HepG2 (cell line): ENCODE measurements around the gene COPS9. TPM values are rescaled to one million over a fixed set of nuclear protein-coding genes. Genes with fewer than 3 reads are reported as not detected.
A peak's percentile ranks its signal among the peaks of the same experiment; 100 is the strongest.

ENCODE experiments used
- ATAC-seq: fragments of 200-7000 bp; cut with Tn5 transposase; 3 replicates; pipeline ENCODE4 v1.9.1; 2020; ENCODE audit warnings: mild to moderate bottlenecking, moderate library complexity
- BruUV-seq: library from RNA; stranded (reverse); fragments of 400-500 nt; replicated peaks from 2 replicates; lab custom pipeline; 2021; lab: Mats Ljungman, UMichigan
- CTCF ChIA-PET: fragments of 300-600 bp; formaldehyde crosslinking; extraction: SDS; loops from one replicate; lab custom pipeline; 2021; ENCODE audit warnings: low total read pairs, inconsistent platforms, low intra/inter-chr PET ratio; lab: Yijun Ruan, JAX
- POLR2A ChIA-PET: fragments of 350-600 bp; sonication (Branson Sonifier 250); formaldehyde crosslinking; loops from one replicate; lab custom pipeline; 2020; ENCODE audit warnings: antibody characterized with exemption, inconsistent platforms; lab: Yijun Ruan, JAX
- DNase-seq: peaks from one replicate; pipeline ENCODE4 v3.0.0-alpha.2; 2015; ENCODE audit warnings: low spot score
- FAIRE-seq: peaks from 3 replicates; lab custom pipeline; 2011; peaks lifted over from hg19 to GRCh38; lab: Jason Lieb, UNC
- H2AFZ ChIP-seq: one replicate; pipeline ENCODE4 v1.6.1; 2011; ENCODE audit warnings: low read length, inconsistent platforms
- H3K27ac ChIP-seq: fragments of 300-600 bp; 3 replicates; pipeline ENCODE4 v1.8.0; 2011; ENCODE audit warnings: mixed run types, mild to moderate bottlenecking, mixed read lengths, low read length, inconsistent platforms; ENCODE audit not compliant: insufficient read depth; ENCODE audit errors: extremely low read length
- H3K27me3 ChIP-seq, 2 experiments: fragments of 200-600 bp in 1 of 2; 2 replicates in 1 of 2; 3 replicates in 1 of 2; pipeline versions ENCODE4 v1.6.0 to v1.8.0; 2011; ENCODE audit warnings: low read length in 2 of 2, mild to moderate bottlenecking in 2 of 2, moderate library complexity in 2 of 2, inconsistent platforms in 1 of 2; ENCODE audit not compliant: insufficient read depth in 2 of 2, control insufficient read depth in 1 of 2
- H3K36me3 ChIP-seq, 2 experiments: fragments of 200-600 bp in 1 of 2; replicated peaks in 1 of 2; 2 replicates in 1 of 2; 3 replicates in 1 of 2; pipeline versions ENCODE4 v1.5.1 to v1.8.0; 2011; ENCODE audit warnings: low read length in 2 of 2, inconsistent platforms in 1 of 2; ENCODE audit not compliant: insufficient read depth in 2 of 2, control insufficient read depth in 1 of 2
- H3K4me1 ChIP-seq: 2 replicates; pipeline ENCODE4 v1.5.1; 2012; ENCODE audit warnings: low read length, inconsistent platforms; ENCODE audit not compliant: insufficient read depth
- H3K4me2 ChIP-seq: 2 replicates; pipeline ENCODE4 v1.6.0; 2011; ENCODE audit warnings: low read depth, low read length, inconsistent platforms
- H3K4me3 ChIP-seq, 3 experiments: fragments of 200-600 bp in 1 of 3; sonication (generic), shearing (Covaris generic) in 1 of 3; replicated peaks in 1 of 3; 2 replicates each; pipeline ENCODE4 v1.5.1; 2011 to 2016; ENCODE audit warnings: low read length in 3 of 3, inconsistent platforms in 2 of 3, low read depth in 2 of 3, mild to moderate bottlenecking in 2 of 3, control low read depth in 1 of 3, mixed read lengths in 1 of 3; ENCODE audit not compliant: insufficient read depth in 1 of 3
- H3K79me2 ChIP-seq: one replicate; pipeline ENCODE4 v1.6.1; 2011; ENCODE audit warnings: low read length, inconsistent platforms; ENCODE audit not compliant: insufficient read depth
- H3K9ac ChIP-seq: 2 replicates; pipeline ENCODE4 v1.6.0; 2011; ENCODE audit warnings: mild to moderate bottlenecking, low read depth, low read length, inconsistent platforms; ENCODE audit not compliant: insufficient read depth
- H3K9me3 ChIP-seq: 2 replicates; pipeline ENCODE4 v1.5.1; 2012; ENCODE audit warnings: mild to moderate bottlenecking, low read length
- H4K20me1 ChIP-seq: 2 replicates; pipeline ENCODE4 v1.6.0; 2011; ENCODE audit warnings: inconsistent platforms, mild to moderate bottlenecking, low read length, moderate library complexity; ENCODE audit not compliant: insufficient read depth
- CBX5 ChIP-seq: sonication (generic); formaldehyde crosslinking; IDR thresholded peaks from 2 replicates; pipeline ENCODE4 v1.4.0; 2020; ENCODE audit warnings: missing genetic modification reagents, borderline replicate concordance
- IRF2 ChIP-seq: IDR thresholded peaks from 2 replicates; pipeline ENCODE4 v1.6.1; 2018; ENCODE audit warnings: missing genetic modification reagents, missing compliant biosample characterization
- ZNF251 ChIP-seq: sonication (generic); formaldehyde crosslinking; IDR thresholded peaks from 2 replicates; pipeline ENCODE4 v1.9.0; 2021; ENCODE audit warnings: mild to moderate bottlenecking, missing genetic modification reagents
- WGBS: methylation state at CpG from one replicate; pipeline ENCODE4 v1.1.6; 2017; ENCODE audit warnings: low lambda C conversion rate; 5-methylcytosine and 5-hydroxymethylcytosine counted together
- in situ Hi-C: cut with HindIII; loops from 2 replicates; pipeline ENCODE4 v1.10.0; 2017; ENCODE audit warnings: low pct_unique_long_range_greater_than_20kb; ENCODE audit not compliant: extremely low pct_ligation_motif_present
- intact Hi-C: fragments of 100-400 bp; cut with micrococcal nuclease; formaldehyde crosslinking; loops from one replicate; pipeline ENCODE4 v1.10.0; 2022; ENCODE audit not compliant: unreplicated experiment
- polyA plus RNA-seq, 8 experiments: library from polyadenylated mRNA; depleted of rRNA in 3 of 8; stranded (reverse) in 7 of 8; unstranded in 1 of 8; fragments of >200 nt; fragmentation: Illumina TruSeq in 4 of 8; extraction: Trizol in 4 of 8; gene quantifications; 2 replicates each; pipeline versions ENCODE4 v1.2.1 to v1.2.3, GENCODE V29; 2011 to 2016; ENCODE audit warnings: low read depth in 4 of 8, missing spikeins in 1 of 8, mixed read lengths in 1 of 8; ENCODE audit not compliant: insufficient read depth in 1 of 8
- total RNA-seq, 5 experiments: library from RNA; depleted of rRNA; stranded (reverse); fragments of >200 nt; fragmentation: Illumina TruSeq; extraction: Trizol; gene quantifications; 2 replicates each; pipeline ENCODE4 v1.2.3, GENCODE V29; 2016; ENCODE audit warnings: low read depth in 1 of 5
- TF ChIP-seq, protein P1 (sequence below): sonication (generic); formaldehyde crosslinking; IDR thresholded peaks from 2 replicates; pipeline ENCODE4 v1.4.0; 2020; ENCODE audit warnings: missing genetic modification reagents

The COPS9 gene
- total and polyA plus RNA-seq, 2 of the 13 experiments (the other 11 are each of a cell fraction or from before 2014, with no cell fraction given) = 180 to 247 TPM

DNA sequence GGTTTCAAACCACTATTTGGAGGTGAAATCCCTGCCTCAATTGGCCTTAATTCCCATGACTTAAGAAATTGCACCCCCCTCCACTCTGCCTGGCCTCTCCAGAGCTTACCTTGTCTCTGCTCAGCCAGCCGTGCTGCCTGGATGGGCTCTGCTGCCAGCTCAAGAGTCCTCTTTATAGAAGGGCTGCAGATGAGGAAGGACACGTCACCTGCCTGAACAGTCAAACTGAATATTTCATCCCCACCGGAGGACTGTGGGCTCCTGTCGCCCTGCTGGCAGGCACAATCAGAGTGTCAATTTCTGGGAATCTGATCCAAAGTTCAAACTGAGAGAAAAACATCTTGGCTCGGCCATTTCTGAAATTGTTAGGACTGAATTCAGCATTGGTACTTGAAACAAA lies 4.4 kb upstream of the COPS9 start, which contains the start of gene OTOS:
OTOS (minus strand) TSS at position 148 of the 400 bp plus-strand sequence. CDS start 332 bp downstream, outside the sequence.
- TF ChIP-seq ZNF251 (CRISPR knock-in tag) (no peak), CBX5 (CRISPR knock-in tag) (no peak), IRF2 (CRISPR knock-in tag) (no peak)
- TF ChIP-seq, protein P1, sequence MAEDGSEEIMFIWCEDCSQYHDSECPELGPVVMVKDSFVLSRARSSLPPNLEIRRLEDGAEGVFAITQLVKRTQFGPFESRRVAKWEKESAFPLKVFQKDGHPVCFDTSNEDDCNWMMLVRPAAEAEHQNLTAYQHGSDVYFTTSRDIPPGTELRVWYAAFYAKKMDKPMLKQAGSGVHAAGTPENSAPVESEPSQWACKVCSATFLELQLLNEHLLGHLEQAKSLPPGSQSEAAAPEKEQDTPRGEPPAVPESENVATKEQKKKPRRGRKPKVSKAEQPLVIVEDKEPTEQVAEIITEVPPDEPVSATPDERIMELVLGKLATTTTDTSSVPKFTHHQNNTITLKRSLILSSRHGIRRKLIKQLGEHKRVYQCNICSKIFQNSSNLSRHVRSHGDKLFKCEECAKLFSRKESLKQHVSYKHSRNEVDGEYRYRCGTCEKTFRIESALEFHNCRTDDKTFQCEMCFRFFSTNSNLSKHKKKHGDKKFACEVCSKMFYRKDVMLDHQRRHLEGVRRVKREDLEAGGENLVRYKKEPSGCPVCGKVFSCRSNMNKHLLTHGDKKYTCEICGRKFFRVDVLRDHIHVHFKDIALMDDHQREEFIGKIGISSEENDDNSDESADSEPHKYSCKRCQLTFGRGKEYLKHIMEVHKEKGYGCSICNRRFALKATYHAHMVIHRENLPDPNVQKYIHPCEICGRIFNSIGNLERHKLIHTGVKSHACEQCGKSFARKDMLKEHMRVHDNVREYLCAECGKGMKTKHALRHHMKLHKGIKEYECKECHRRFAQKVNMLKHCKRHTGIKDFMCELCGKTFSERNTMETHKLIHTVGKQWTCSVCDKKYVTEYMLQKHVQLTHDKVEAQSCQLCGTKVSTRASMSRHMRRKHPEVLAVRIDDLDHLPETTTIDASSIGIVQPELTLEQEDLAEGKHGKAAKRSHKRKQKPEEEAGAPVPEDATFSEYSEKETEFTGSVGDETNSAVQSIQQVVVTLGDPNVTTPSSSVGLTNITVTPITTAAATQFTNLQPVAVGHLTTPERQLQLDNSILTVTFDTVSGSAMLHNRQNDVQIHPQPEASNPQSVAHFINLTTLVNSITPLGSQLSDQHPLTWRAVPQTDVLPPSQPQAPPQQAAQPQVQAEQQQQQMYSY (CRISPR knock-in tag) = no peak
- ATAC-seq (no peak), FAIRE-seq (no peak), DNase-seq (no peak)
- intact Hi-C loops (loop anchor here (10.0 kb wide), 1 partner anchor 206 kb away; no protein-coding TSS in a partner anchor), in situ Hi-C loops (loop anchor here (5.0 kb wide), 2 partner anchors 78 to 318 kb away; no protein-coding TSS in a partner anchor)
- peak within 1 kb of the TSS in 1 of 3 experiments; percentile 27; a peak in 1 of 6 replicates for H3K4me3 ChIP-seq
- no peaks in the 10 kb centered on the region for H3K36me3 ChIP-seq
- peaks cover 27% of the 10 kb centered on the region for H3K4me1 ChIP-seq
- H3K4me2 ChIP-seq = peak within 1 kb of the TSS; percentile 42
- no peak within 1 kb of the TSS for H3K9ac ChIP-seq
- no peak within 1 kb of the TSS for H3K27ac ChIP-seq
- H3K9me3 ChIP-seq = no peaks in the 10 kb centered on the region
- CTCF ChIA-PET = interaction anchor here (0.8 kb wide), 1 partner anchor 80 kb away, joined by 4 read pairs; no protein-coding TSS in a partner anchor
- H2AFZ ChIP-seq = no peak within 1 kb of the TSS
- H4K20me1 ChIP-seq = no peaks in the 10 kb centered on the region
- H3K79me2 ChIP-seq = peaks cover 5% of the 10 kb centered on the region
- 0% methylated on average over 5 of the region's 5 CpGs for WGBS
- BruUV-seq = no TSS peak
- POLR2A ChIA-PET = no interaction called here
- H3K27me3 ChIP-seq = peaks cover 11 to 83% of the 10 kb centered on the region in 2 experiments; a peak in 4 of 5 replicates
